ENCODE data around the gene TRIP12. TPM values are rescaled to one million over a fixed set of nuclear protein-coding genes. Genes with fewer than 3 reads are reported as not detected.

The TRIP12 gene
- total and polyA plus RNA-seq, 2 of the 4 experiments (the other 2 are of a cell fraction), result 51.6 to 209 TPM

- H3K18ac ChIP-seq (ENCODE audit: low read depth, low read length), result no peak overlapping the region
- H2AK9ac ChIP-seq (replicated peaks; ENCODE audit: low read depth, low read length, poor library complexity), result no peak overlapping the region
- H2BK20ac ChIP-seq (ENCODE audit: low read depth, low read length), result no peak overlapping the region
- no peaks in the 10 kb centered on the region for H3K9me3 ChIP-seq (ENCODE audit: control insufficient read depth, insufficient read depth, low read length)
- H4K8ac ChIP-seq (ENCODE audit: low read depth in 2 of 2, low read length in 2 of 2), result no peak overlapping the region
- no peak overlapping the region for H2AFZ ChIP-seq (replicated peaks; ENCODE audit: low read length, poor library complexity)
- intact Hi-C loops (cut with micrococcal nuclease) (loop anchor here (5.0 kb wide), 1 partner anchor 288 kb away; no protein-coding TSS in a partner anchor), dilution Hi-C loops (cut with HindIII; ENCODE audit: low sequenced_read_pairs, unreplicated experiment) (no loop called here), in situ Hi-C loops (cut with MboI; ENCODE audit: low sequenced_read_pairs) (no loop called here)
- DNase-seq (peak; percentile 17), ATAC-seq (ENCODE audit: low read depth) (no peak)
- no CpG with 5 or more reads among the region's 3 CpGs for WGBS, 2 experiments (ENCODE audit: extremely low coverage in 2 of 2, insufficient read length in 1 of 2)
- H4K91ac ChIP-seq (ENCODE audit: insufficient read depth, low read depth, low read length), result no peak overlapping the region
- no peak overlapping the region for H2AK5ac ChIP-seq (ENCODE audit: low read depth, low read length)
- H3K27me3 ChIP-seq (ENCODE audit: control insufficient read depth, insufficient read depth, low read length), result peaks cover 10% of the 10 kb centered on the region
- H3K4me3 ChIP-seq (ENCODE audit: insufficient read depth, low read depth, low read length), result no peak overlapping the region
- no peak overlapping the region for H3K23ac ChIP-seq (ENCODE audit: low read depth, low read length)
- H2BK15ac ChIP-seq (ENCODE audit: low read depth, low read length), result no peak overlapping the region
- no peak overlapping the region for H3K27ac ChIP-seq (ENCODE audit: insufficient read depth, low read length)
- H4K20me1 ChIP-seq (ENCODE audit: insufficient read depth, low read length), result no peaks in the 10 kb centered on the region
- no peak for TF ChIP-seq FOS (IDR thresholded peaks at IDR 0.05; ENCODE audit: low read depth, low read length)
- no peak for TF ChIP-seq RAD21 (IDR thresholded peaks at IDR 0.05; ENCODE audit: low read length)
- TF ChIP-seq MXI1 (IDR thresholded peaks at IDR 0.05; ENCODE audit: borderline replicate concordance, low read depth, low read length), result no peak
- no peak for TF ChIP-seq CHD1 (IDR thresholded peaks at IDR 0.05; ENCODE audit: low read depth, low read length)
- TF ChIP-seq BHLHE40 (IDR thresholded peaks at IDR 0.05; ENCODE audit: low read depth, low read length), result no peak
- no peak for TF ChIP-seq POLR2A (IDR thresholded peaks at IDR 0.05; ENCODE audit: low read depth, low read length)
- no peak for TF ChIP-seq NFE2L2 (IDR thresholded peaks at IDR 0.05; ENCODE audit: low read depth, low read length)
- POLR2A ChIA-PET (ENCODE audit: unreplicated experiment), result no interaction called here
- H2BK5ac ChIP-seq (ENCODE audit: low read depth, low read length, poor library complexity, severe bottlenecking), result no peak overlapping the region
- no TSS peak for BruUV-seq (replicated peaks)
- H3K14ac ChIP-seq (replicated peaks; ENCODE audit: low read depth, low read length), result no peak overlapping the region
- CTCF ChIA-PET, result no interaction called here
- no peaks in the 10 kb centered on the region; the same call in 1 of the 2 replicates for H3K9me1 ChIP-seq (ENCODE audit: insufficient read depth, low read length)
- no peak overlapping the region for H2BK120ac ChIP-seq (ENCODE audit: low read depth, low read length)
- H4K5ac ChIP-seq (ENCODE audit: low read depth, low read length), result no peak overlapping the region
- H3K4me2 ChIP-seq (ENCODE audit: low read depth, low read length), result no peak overlapping the region
- H3K79me1 ChIP-seq (ENCODE audit: low read depth in 1 of 2, low read length in 2 of 2), result no peaks in the 10 kb centered on the region
- no peak overlapping the region for H3K56ac ChIP-seq (ENCODE audit: extremely low read depth, insufficient read depth, low read length)
- H3K36me3 ChIP-seq (ENCODE audit: control insufficient read depth, insufficient read depth, low read length), result no peaks in the 10 kb centered on the region
- no peak overlapping the region for H3K4ac ChIP-seq (ENCODE audit: low read depth, low read length)
- no peak overlapping the region for H3K9ac ChIP-seq (ENCODE audit: low read depth, low read length)
- no peaks in the 10 kb centered on the region for H3K4me1 ChIP-seq (ENCODE audit: control insufficient read depth, insufficient read depth, low read length)
These were observed 201.7 kb downstream of the TRIP12 start for GRCh38 chr2:229719926-229720647.
